ENCODE results near the gene KRT12.

The KRT12 gene

GRCh38 chr17:40813804-40814203 is 53.2 kb downstream of the KRT12 start:
- DNase-seq, result no peak

GRCh38 chr17:40812639-40813038 is 54.4 kb downstream of the KRT12 start:
- no peak for DNase-seq
